Lung (tissue), 12 donors: ENCODE data around the gene ARID1B. TPM values are rescaled to one million over a fixed set of nuclear protein-coding genes. Genes with fewer than 3 reads are reported as not detected.
A peak's percentile ranks its signal among the peaks of the same experiment; 100 is the strongest.

Experiments used
- ATAC-seq: fragments of 200-7000 bp; cut with Tn5 transposase; one replicate; pipeline ENCODE4 v1.9.1; 2020; ENCODE audit warnings: moderate number of reproducible peaks; ENCODE audit not compliant: insufficient read depth, low FRiP score
- DNase-seq, 3 donors: peaks; one replicate each; pipeline ENCODE4 v3.0.0-alpha.2; 2013 to 2017
- H3K27ac ChIP-seq, 2 donors: one replicate each; pipeline ENCODE4 v1.5.1; 2013; ENCODE audit warnings: mild to moderate bottlenecking in 2 of 2, moderate library complexity in 2 of 2, control low read depth in 1 of 2, inconsistent platforms in 1 of 2, low read depth in 1 of 2, low read length in 1 of 2
- H3K27me3 ChIP-seq, 3 donors: one replicate each; pipeline ENCODE4 v1.5.1; 2013; ENCODE audit warnings: low read length in 2 of 3; ENCODE audit not compliant: control insufficient read depth in 3 of 3, insufficient read depth in 3 of 3
- H3K36me3 ChIP-seq, 4 donors: one replicate each; pipeline ENCODE4 v1.5.1; 2013; ENCODE audit warnings: low read length in 4 of 4, mild to moderate bottlenecking in 1 of 4, moderate library complexity in 1 of 4; ENCODE audit not compliant: control insufficient read depth in 4 of 4, insufficient read depth in 4 of 4
- H3K4me1 ChIP-seq, 5 donors: one replicate each; pipeline ENCODE4 v1.5.1; 2013; ENCODE audit warnings: low read length in 5 of 5, mild to moderate bottlenecking in 2 of 5, moderate library complexity in 1 of 5; ENCODE audit not compliant: control insufficient read depth in 5 of 5, insufficient read depth in 5 of 5
- H3K4me3 ChIP-seq: one replicate; pipeline ENCODE4 v1.5.1; 2013; ENCODE audit warnings: mild to moderate bottlenecking, control low read depth, moderate library complexity
- H3K9ac ChIP-seq, 2 donors: one replicate each; pipeline ENCODE4 v1.5.1; 2013; ENCODE audit warnings: low read length in 2 of 2, control low read depth in 1 of 2; ENCODE audit not compliant: insufficient read depth in 1 of 2
- H3K9me3 ChIP-seq, 4 donors: one replicate each; pipeline ENCODE4 v1.5.1; 2013; ENCODE audit warnings: low read length in 3 of 4, mild to moderate bottlenecking in 1 of 4, moderate library complexity in 1 of 4; ENCODE audit not compliant: control insufficient read depth in 4 of 4, insufficient read depth in 3 of 4
- CTCF ChIP-seq: IDR thresholded peaks from 2 replicates; pipeline ENCODE4 v1.5.1; 2012; ENCODE audit warnings: mild to moderate bottlenecking; ENCODE audit errors: control extremely low read depth, extremely low read depth
- WGBS, 2 donors: extraction: QIAGEN DNeasy Blood & Tissue Kit; methylation state at CpG; one replicate each; pipeline ENCODE4 v1.1.7; 2013; 5-methylcytosine and 5-hydroxymethylcytosine counted together
- polyA plus RNA-seq, 2 donors: library from polyadenylated mRNA; stranded (reverse); fragments of 200-250 nt; gene quantifications; one replicate each; pipeline ENCODE4 v1.2.1, GENCODE V29; 2013
- total RNA-seq, 2 donors: library from RNA; depleted of rRNA in 1 of 2; stranded (reverse); fragments of >200 nt in 1 of 2; gene quantifications; one replicate each; pipeline ENCODE4 v1.2.1, GENCODE V29; 2014 to 2021
- donor health status: control.
- donor health status: control.
- donor health status: Bipolar disorder and iron deficiency.
- donor health status: healthy.
- donor health status: DM: yes; HTN: yes; CAD: no.

ARID1B gene
- total and polyA plus RNA-seq, 4 donors: 10.5 to 239 (median 50.9) TPM

GRCh38 chr6:157186785-157187181 lies 409.6 kb downstream of the ARID1B start:
- H3K9me3 ChIP-seq: no peaks in the 10 kb centered on the region
- H3K36me3 ChIP-seq: peaks cover 5 to 48% (median 44%) of the 10 kb centered on the region in 4 donors
- H3K4me1 ChIP-seq: peaks cover 0 to 14% (median 6%) of the 10 kb centered on the region in 5 donors
- H3K27me3 ChIP-seq: no peaks in the 10 kb centered on the region
- ATAC-seq: no peak
- peak overlapping the region in 1 of 2 donors; percentile 53 for H3K27ac ChIP-seq
- TF ChIP-seq CTCF: no peak
- H3K4me3 ChIP-seq: no peak overlapping the region
- no peak for DNase-seq
- 59 to 70% methylated on average over 3 of the region's 3 CpGs for WGBS, 2 donors
- no peak overlapping the region for H3K9ac ChIP-seq

- TF ChIP-seq CTCF: no peak
- no peaks in the 10 kb centered on the region for H3K27me3 ChIP-seq
- peak overlapping the region in 1 of 2 donors; percentile 53 for H3K27ac ChIP-seq
- no peak for ATAC-seq
- no peak overlapping the region for H3K9ac ChIP-seq
- peaks cover 3 to 50% (median 41%) of the 10 kb centered on the region in 4 donors for H3K36me3 ChIP-seq
- H3K4me3 ChIP-seq: no peak overlapping the region
- peak in 1 of 3 donors; percentile 54 for DNase-seq
- WGBS, 2 donors: 61 to 85% methylated on average over 11 of the region's 11 CpGs
- peaks cover 0 to 14% (median 6%) of the 10 kb centered on the region in 5 donors for H3K4me1 ChIP-seq
- no peaks in the 10 kb centered on the region for H3K9me3 ChIP-seq
These were observed 410.3 kb downstream of the ARID1B start for GRCh38 chr6:157187182-157188083.

GRCh38 chr6:157188213-157188612 lies 411.0 kb downstream of the ARID1B start:
- no peaks in the 10 kb centered on the region for H3K9me3 ChIP-seq
- no peak for ATAC-seq
- TF ChIP-seq CTCF: no peak
- DNase-seq: no peak
- no peak overlapping the region for H3K9ac ChIP-seq
- H3K4me3 ChIP-seq: no peak overlapping the region
- WGBS, 2 donors: 88 to 89% methylated on average over 7 of the region's 7 CpGs
- peaks cover 3 to 54% (median 42%) of the 10 kb centered on the region in 4 donors for H3K36me3 ChIP-seq
- no peaks in the 10 kb centered on the region for H3K27me3 ChIP-seq
- no peak overlapping the region for H3K27ac ChIP-seq
- H3K4me1 ChIP-seq: peaks cover 0 to 14% (median 6%) of the 10 kb centered on the region in 5 donors
